H1 (cell line): Measurements from ENCODE around the gene IPO11. TPM values are rescaled to one million over a fixed set of nuclear protein-coding genes. Genes with fewer than 3 reads are reported as not detected.

Experiments
- RFX5 ChIP-seq: IDR thresholded peaks from 2 replicates; pipeline ENCODE4 v1.6.1; 2011; ENCODE audit warnings: low read depth, low read length, improper control_type of control experiment, borderline replicate concordance
- polyA plus RNA-seq, 7 experiments: library from polyadenylated mRNA; depleted of rRNA in 3 of 7; stranded (reverse) in 5 of 7; unstranded in 2 of 7; fragments of >200 nt in 5 of 7; fragments of 200-250 nt in 2 of 7; gene quantifications; 1 replicate in 5 of 7; 2 replicates in 1 of 7; 4 replicates in 1 of 7; pipeline versions ENCODE4 v1.2.1 to v1.2.3, GENCODE V29; 2011 to 2013; ENCODE audit warnings: missing spikeins in 2 of 7, mixed read lengths in 2 of 7
- total RNA-seq: library from RNA; stranded (reverse); fragmentation: NEBNext Ultra II Directional; extraction: Animal tissue kit (Norgen Biotek cat#: 25700); gene quantifications from 2 replicates; pipeline ENCODE4 v1.2.1, GENCODE V29; 2021

Gene IPO11
- total and polyA plus RNA-seq, 2 of the 8 experiments (the other 6 are each of a cell fraction or from before 2014, with no cell fraction given): 23.6 to 64.4 TPM

- no peak for TF ChIP-seq RFX5
These were observed 164.1 kb downstream of the IPO11 start (continued) for GRCh38 chr5:62576570-62577170.
